MM.1S (cell line): Measurements from ENCODE around the gene ZNF564.

Experiments
- DNase-seq: peaks from one replicate; pipeline ENCODE4 v3.0.0-alpha.2; 2015
- H2AFZ ChIP-seq: fragments of 300-600 bp; sonication (generic); 2 replicates; pipeline ENCODE4 v1.6.0; 2016; ENCODE audit warnings: antibody characterized with exemption, low read length
- H3F3A ChIP-seq: fragments of 300-600 bp; sonication (generic); 2 replicates; pipeline ENCODE4 v1.6.1; 2016; ENCODE audit warnings: mild to moderate bottlenecking, antibody characterized with exemption, low read length, moderate library complexity, mixed read lengths; ENCODE audit not compliant: insufficient read depth
- H3K27ac ChIP-seq: fragments of 300-600 bp; sonication (generic); 2 replicates; pipeline ENCODE4 v1.5.1; 2016; ENCODE audit warnings: mild to moderate bottlenecking, low read length
- H3K27me3 ChIP-seq: fragments of 300-600 bp; sonication (generic); replicated peaks from 2 replicates; pipeline ENCODE4 v1.6.0; 2016; ENCODE audit warnings: low read length; ENCODE audit not compliant: insufficient read depth
- H3K36me3 ChIP-seq: fragments of 300-600 bp; sonication (generic); replicated peaks from 2 replicates; pipeline ENCODE4 v1.6.1; 2016; ENCODE audit warnings: mild to moderate bottlenecking, low read length, mixed read lengths; ENCODE audit not compliant: insufficient read depth
- H3K4me1 ChIP-seq: fragments of 300-600 bp; sonication (generic); 2 replicates; pipeline ENCODE4 v1.6.1; 2016; ENCODE audit warnings: low read length, mixed read lengths
- H3K4me2 ChIP-seq: fragments of 300-600 bp; sonication (generic); 2 replicates; pipeline ENCODE4 v1.6.0; 2016; ENCODE audit warnings: low read depth, low read length
- H3K4me3 ChIP-seq: fragments of 300-600 bp; sonication (generic); 2 replicates; pipeline ENCODE4 v1.5.1; 2016; ENCODE audit warnings: low read length, mixed read lengths
- H3K79me2 ChIP-seq: fragments of 300-600 bp; sonication (generic); 2 replicates; pipeline ENCODE4 v1.6.1; 2016; ENCODE audit warnings: mixed run types, low read length, mixed read lengths
- H3K9ac ChIP-seq: fragments of 300-600 bp; sonication (generic); 2 replicates; pipeline ENCODE4 v1.6.1; 2016; ENCODE audit warnings: low read length, mixed read lengths
- H3K9me2 ChIP-seq: fragments of 300-600 bp; sonication (generic); replicated peaks from 2 replicates; pipeline ENCODE4 v1.6.1; 2016; ENCODE audit warnings: mild to moderate bottlenecking, low read length, mixed read lengths; ENCODE audit not compliant: insufficient read depth
- H3K9me3 ChIP-seq: fragments of 300-600 bp; sonication (generic); replicated peaks from 2 replicates; pipeline ENCODE4 v1.6.1; 2016; ENCODE audit warnings: mild to moderate bottlenecking, low read length, mixed read lengths; ENCODE audit not compliant: insufficient read depth
- H4K20me1 ChIP-seq: fragments of 300-600 bp; sonication (generic); 2 replicates; pipeline ENCODE4 v1.6.1; 2016; ENCODE audit warnings: mild to moderate bottlenecking, low read length, moderate library complexity, mixed read lengths; ENCODE audit not compliant: insufficient read depth
- CTCF ChIP-seq: fragments of 300-600 bp; sonication (generic); IDR thresholded peaks from 2 replicates; pipeline ENCODE4 v1.5.1; 2016; ENCODE audit warnings: antibody characterized with exemption, low read length, mixed read lengths
- EZH2 ChIP-seq: fragments of 300-600 bp; sonication (generic); optimal IDR thresholded peaks from 2 replicates; pipeline ENCODE3; 2017; ENCODE audit warnings: low read depth, mild to moderate bottlenecking, antibody characterized with exemption, low read length, mixed read lengths
- EZH2phosphoT487 ChIP-seq: fragments of 300-600 bp; sonication (generic); IDR thresholded peaks from 2 replicates; pipeline ENCODE4 v1.6.1; 2018; ENCODE audit warnings: antibody characterized with exemption, low read length

ZNF564 gene

GRCh38 chr19:12478234-12478941 is 72.9 kb downstream of the ZNF564 start:
- H3F3A ChIP-seq, result peaks cover 48% of the 10 kb centered on the region
- no peak overlapping the region for H2AFZ ChIP-seq

More at GRCh38 chr19:12478234-12478941, 72.9 kb downstream of the ZNF564 start:
- peak overlapping the region; percentile 13; the same call in 1 of the 2 replicates for H3K4me3 ChIP-seq
- peaks cover 8% of the 10 kb centered on the region; the same call in 1 of the 2 replicates for H3K36me3 ChIP-seq
- no peak for TF ChIP-seq EZH2phosphoT487
- TF ChIP-seq EZH2, result no peak
- TF ChIP-seq CTCF, result no peak
- H3K27ac ChIP-seq, result peak overlapping the region; percentile 94
- H3K9ac ChIP-seq, result peak overlapping the region; percentile 40
- 0 out of 2 replicates have a peak, but pooled peaks cover 7% of the 10 kb centered on the region for H3K9me3 ChIP-seq
- peaks cover 54% of the 10 kb centered on the region for H3K4me1 ChIP-seq
- peak overlapping the region; percentile 61 for H3K4me2 ChIP-seq
- no peaks in the 10 kb centered on the region for H3K9me2 ChIP-seq
- no peaks in the 10 kb centered on the region for H3K27me3 ChIP-seq
- H3K79me2 ChIP-seq, result peaks cover 91% of the 10 kb centered on the region
- DNase-seq, result peak; percentile 94
- no peaks in the 10 kb centered on the region for H4K20me1 ChIP-seq
